Stimulated activated CD4-positive, alpha-beta T cell treated with anti-CD3 and anti-CD28 coated beads, TNF-alpha, amount 100 ng/mL, for 48 hours (primary cell): ENCODE measurements around the gene KDELR3.

ENCODE experiments used
- DNase-seq, 3 donors: peaks; one replicate each; pipeline ENCODE4 v3.0.0-alpha.2; 2020; ENCODE audit warnings: low read depth in 3 of 3

Gene KDELR3

DNA sequence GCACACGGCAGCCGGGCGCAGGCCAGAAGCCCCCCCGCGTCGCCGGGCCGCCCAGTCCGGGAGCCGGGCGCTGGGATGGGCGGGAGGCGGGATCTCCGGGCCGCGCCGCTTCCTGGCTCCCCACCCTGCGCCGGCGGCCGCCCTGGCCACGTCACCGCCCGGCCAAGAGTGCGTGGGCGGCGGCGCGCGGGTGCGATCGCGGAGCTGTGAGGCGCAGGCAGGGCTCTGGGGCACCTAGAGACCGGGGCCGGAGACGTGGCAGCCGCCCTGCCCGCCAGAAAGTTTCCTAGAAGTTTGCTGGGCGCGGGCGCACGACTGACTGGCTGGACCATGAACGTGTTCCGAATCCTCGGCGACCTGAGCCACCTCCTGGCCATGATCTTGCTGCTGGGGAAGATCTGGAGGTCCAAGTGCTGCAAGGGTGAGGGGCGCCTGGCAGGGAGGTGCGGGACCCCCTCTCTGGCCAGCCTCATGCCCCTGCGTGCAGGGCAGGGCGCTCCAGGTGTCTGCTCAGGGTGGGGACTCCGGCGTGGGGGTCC lies at the start of gene KDELR3:
KDELR3 (plus strand) TSS at position 193 of the 539 bp plus-strand sequence; CDS start at position 331, 138 bp downstream.
- DNase-seq, result peak; percentile 33 to 58 (median 41)

DNA sequence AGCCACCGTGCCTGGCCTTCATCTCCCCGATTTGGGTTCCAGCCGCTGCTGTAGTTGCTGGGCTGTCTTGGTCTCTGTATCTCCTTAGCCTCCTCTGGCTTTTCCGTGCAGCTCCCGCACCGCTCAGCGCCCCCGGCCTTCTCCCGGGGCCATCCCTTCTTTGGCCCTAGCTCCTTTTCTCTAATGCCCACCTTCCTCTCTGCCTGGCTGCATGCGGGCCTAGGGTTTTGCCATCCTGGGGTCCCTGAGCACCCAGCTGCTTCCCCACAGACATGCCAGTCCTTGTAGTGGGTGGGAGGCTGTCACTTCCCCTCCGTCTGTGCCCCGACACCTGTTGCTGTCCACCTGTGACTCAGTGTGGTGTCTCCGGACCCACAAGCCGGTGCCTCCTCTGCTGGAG lies 49.3 kb upstream of the KDELR3 start:
- DNase-seq, result no peak

DNA sequence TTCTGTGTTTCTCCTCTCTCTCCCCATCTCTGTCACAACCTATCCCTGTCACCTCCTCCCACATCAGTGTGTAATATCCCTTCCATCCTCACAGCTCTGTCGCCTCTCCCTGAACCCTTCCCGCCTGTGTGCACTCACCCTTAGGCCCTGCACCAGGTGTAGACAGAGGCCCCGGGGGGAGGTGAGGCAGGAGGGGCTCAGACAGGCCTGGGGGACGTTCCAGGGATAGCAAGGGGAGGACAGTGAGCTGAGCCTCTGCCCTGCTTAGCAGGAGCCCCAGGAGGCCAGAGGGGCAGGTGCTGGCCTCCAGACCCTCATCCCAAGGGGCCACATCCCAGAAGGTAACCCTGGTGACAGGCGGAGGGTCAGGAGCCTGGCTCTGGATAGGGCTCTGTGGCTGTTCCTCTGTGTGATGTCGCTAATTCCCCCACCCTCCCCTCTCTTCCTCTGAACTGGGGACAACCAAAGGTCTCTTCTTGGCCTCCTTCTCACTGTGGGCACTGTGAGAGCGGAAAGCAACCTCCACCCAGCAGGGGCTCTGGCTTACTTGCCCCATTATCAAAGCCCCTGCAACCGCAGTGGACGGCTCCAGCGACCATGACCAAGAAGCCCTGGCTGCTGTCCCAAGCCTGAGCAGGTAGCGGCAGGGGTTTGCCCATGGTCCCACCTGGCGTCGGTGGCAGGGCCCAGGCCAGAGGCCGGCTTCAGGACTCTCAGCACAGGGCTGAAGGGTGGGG lies 48.6 kb upstream of the KDELR3 start:
- no peak for DNase-seq

DNA sequence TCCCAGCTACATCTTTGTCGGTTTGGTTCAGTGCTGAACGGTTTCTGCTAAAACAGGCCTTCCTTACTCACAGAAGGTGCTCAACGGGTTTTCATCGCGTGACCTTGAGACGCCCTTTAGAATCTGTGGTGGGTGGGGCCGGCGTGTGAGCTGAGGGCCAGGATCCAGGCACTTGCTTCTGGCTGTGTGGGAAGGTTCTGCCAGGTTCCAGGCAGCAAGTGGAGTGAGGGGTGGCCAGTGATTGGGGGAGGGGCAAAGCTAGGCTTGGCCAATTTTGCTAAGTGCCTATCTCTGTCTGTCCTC lies 48.1 kb upstream of the KDELR3 start:
- DNase-seq, result no peak

DNA sequence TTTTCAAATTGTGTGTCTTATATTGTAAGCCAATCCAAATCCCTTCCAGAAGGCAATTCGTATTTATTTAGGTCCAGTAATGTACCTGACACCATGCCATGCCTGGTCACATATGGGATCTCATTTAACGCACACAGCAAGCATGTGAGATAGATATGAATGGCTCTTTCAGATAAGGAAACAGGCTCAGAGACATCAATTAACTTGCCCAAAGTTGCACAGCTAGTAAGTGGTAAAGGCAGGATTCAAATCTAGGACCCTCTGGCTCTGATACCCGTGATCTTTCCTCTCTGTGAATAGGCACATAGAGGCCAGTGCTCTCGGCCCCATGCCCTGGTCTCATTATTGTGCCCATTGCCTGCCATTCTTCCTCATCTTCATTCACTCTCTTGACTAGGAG lies 47.2 kb upstream of the KDELR3 start:
- DNase-seq, result no peak

DNA sequence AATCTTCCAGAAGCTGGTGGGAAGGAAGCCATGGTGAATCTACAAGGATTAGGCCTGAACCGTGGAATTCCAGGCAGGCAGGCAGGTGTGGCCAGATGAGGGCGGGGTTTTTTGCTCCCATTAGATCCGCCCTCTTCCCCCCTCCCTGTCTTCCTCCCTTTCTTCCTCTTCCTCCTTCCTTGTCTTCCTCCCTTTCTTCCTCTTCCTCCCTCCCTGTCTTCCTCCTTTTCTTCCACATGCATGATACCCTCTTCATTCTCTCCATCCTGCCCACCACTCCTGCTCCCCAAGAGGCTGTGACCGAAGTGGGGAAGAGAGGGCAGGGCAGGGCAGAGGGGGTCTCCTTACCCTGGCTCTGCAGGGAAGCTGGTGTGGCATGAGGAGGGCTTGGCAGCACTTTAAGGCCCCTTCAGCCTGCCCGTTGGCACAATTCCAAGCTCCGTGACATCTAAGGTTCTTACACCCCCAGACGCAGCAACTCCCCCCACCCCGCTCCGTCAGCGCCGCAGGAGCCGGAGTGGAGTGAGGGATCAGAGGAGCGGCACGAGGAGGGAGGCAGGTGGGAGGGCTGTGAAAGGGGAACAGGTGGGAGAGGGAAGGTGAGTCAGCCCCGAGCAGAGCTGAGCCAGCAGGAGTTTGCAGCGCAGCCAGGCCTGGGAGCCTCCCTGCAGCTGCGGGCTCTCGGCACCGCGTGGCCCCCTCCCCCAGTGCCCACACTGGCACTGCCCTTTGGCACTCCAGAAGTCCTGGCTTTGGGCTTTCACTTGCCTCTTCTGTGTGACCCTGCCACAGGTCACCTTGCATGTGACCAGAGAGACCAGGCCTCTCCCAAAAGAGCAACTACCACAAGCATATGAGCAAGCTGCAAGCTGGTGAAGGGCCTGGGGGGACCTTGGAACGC lies 45.0 kb upstream of the KDELR3 start:
- no peak for DNase-seq

DNA sequence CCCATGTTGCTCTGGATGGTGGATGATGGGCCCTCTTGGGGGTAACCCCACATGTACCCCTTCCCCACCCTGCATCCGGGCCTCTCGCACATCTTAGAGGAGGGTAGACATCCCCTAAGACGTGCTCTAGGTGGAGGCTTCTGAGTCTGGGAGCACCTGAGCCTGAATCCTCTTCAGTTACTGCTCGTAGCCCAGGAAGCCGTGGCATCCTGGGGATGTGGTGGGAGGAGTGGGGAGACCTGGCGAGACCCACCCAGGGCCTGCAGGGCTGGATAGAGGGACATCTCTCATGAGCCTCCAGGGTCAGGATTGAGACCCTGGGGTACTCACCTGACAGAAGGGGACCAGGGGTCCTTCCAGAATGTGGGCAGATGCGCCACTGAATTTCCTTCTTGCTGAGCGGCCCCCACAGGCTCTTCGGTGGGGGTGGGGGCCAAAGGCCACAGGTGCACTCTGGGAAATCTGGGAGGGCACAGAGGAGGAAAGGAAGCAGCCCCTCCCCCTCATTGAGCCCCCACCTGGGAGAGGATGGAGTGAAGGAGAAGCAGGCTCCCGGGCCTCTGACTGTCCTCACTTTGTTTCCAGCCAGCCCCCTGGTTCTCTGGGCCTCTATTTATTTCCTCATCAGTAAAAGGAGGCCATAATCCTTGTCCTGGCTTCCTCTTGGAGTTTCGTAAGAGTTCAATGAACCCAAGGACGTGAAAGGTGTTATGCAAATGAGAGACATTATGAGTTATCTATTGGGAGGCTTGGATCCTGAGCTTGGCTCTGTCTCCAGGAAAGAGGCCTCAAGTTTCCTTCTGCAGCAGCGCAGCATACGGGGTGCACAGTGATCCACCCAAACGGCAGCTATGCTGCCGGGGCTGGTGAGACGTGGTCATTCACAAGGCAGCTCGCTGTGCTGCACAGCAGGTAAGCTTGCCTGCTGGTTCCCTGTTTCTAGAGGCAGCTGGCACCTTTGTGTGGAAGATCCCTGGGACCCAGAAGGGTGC lies 44.1 kb upstream of the KDELR3 start:
- DNase-seq, result no peak

DNA sequence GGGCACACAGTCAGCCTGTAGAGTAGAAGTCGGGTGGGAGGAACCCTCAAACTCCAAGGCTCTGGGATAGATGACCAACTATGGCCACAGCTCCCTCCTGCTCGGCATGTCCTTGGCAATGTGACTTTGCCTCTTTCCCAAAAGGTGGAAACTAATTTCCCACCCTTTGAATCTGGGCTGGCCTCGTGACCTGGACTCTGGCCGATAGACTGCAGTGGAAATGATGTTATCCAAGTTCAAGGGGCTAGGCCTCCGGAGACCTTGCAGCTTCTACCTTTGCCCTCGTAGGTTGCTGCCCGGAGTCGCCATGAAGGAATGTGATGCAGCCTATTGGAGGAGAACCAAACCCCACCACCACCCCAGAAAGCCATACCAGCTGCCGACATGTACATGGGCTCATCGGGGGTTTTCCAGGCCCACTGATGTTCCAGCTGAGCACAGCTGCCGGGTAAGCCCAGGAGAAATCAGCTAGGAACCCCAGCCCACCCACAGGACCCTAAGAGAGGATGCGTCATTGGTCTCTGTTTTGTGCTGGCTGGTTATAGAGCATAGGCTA lies 43.3 kb upstream of the KDELR3 start:
- no peak for DNase-seq

DNA sequence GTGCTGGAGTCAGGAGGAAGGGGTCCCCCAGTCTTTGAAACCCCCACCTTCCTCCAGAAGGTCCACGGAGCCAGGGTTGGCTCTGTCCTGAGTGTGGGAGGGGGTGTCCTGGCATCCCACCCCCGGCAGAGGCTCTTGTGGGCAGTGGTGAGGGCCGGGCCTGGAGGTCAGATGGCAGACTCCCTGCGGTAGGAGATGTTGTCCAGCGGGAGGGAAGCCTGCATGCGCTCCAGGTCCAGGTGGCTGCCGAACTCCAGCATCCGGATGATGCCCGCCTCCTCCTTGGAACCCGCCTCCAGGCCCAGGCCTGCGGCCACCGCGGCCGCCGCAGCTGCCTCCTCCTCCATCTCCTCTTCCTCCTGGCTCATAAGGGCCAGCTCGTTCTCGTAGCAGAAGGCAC lies 41.3 kb upstream of the KDELR3 start:
- no peak for DNase-seq

DNA sequence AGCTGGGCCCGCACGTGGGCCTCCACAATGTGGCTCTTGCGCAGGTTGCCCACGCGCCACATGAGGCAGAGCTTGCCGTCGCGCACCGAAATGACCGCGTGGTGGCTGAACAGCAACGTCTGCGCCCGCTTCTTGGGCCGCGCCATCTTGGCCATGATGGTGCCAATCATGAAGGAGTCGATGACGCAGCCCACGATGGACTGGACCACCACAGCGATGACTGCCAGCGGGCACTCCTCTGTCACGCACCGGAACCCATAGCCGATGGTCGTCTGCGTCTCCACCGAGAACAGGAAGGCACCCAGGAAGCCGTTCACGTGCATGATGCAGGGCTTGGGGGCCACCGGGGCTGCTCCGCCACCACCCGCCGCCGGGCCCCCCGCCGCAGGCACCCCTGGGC lies 40.4 kb upstream of the KDELR3 start:
- DNase-seq, result no peak

DNA sequence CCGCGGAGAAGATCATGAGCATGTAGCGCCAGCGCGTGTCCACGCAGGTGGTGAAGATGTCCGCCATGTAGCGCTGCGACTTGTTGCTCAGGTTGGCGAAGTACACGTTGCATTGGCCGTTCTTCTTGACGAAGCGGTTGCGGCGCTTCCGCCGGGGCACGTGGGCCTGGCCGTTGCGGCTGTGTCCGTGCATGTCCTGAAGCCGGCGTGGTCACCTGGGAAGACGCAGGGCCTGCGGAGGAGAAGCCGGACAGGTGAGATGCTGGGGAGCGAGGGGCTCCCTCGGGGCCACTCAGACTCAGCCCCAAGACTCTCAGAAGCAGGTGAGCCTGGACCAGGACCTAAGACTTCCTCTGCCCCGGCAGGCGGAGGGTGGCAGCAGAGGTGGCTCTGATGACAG lies 40.0 kb upstream of the KDELR3 start:
- DNase-seq, result no peak

DNA sequence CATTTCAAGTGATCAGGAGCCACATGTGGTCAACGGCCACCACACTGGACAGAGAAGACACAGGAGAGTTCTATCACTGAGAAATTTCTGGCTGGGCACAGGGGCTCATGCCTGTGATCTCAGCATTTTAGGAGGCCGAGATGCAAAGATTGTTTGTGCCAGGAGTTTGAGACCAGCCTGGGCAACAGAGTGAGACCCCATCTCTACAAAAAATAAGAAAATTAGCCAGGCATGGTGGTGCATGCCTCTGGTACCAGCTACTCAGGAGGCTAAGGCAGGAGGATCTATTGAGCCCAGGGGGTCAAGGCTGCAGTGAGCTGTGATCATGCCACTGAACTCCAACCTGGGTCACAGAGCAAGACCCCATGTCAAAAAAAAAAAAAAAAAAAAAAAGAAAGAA lies 39.2 kb upstream of the KDELR3 start:
- DNase-seq, result no peak

DNA sequence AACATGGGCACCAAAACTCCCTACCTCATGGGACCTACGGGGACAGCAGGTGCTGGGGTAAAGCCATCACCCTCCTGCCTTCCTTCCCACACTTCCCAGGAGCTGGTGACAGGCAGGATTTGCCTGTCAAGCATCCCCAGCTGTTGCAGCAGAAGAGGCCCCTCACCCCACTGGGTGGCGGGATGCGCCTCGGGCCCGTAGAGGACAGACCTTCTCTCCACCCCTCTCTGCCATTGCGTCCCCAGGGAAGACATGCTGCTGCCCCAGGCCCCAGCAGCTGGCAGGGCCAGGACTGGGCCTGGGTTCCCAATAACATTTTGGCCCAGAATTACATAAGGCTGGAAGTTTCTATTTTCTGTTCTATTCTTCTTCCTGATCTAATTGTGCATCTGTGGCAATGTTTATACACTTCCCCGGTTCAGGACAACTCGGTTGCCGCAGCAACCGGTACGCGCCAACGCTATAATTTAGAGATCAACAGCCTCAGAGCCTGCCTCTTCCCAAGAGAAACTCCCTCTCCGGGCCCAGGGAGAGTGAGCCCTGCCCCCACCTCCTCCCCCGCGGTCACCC lies 38.3 kb upstream of the KDELR3 start:
- DNase-seq, result no peak

DNA sequence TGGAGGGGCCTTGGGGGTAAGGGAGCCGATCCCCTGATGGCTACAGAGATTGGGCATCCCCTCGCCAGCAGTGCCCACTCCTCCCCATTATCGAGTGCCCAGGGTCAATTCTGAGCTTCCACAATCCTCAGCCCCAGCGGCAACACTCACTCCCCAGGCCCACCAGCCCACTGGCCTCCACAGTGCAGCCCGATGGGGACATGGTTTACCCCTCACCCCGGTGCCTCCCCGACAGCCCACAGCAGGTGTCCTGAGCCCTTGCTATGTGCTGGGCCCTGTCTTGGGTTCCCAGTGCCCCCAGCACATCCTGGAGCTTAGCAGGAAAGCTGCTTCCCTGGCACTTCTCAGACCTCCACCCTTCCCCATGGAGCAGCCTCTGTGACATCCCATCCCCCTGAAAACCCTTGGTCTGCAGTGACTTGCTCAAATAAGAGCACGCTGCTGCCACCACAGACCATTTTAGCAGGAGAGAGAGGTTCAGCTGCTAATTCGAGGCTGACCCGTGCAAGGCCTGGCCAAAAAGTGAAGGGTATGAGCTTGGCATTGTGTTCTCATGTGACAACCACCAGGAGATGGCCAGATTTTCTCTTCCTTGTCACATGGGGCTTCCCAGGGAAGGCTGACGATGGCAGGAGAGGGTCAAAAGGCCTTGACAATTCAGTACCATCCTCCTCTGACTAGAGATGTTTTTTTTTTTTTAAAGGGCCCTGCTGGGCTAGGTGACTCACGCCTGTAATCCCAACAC lies 36.5 kb upstream of the KDELR3 start:
- DNase-seq, result no peak

DNA sequence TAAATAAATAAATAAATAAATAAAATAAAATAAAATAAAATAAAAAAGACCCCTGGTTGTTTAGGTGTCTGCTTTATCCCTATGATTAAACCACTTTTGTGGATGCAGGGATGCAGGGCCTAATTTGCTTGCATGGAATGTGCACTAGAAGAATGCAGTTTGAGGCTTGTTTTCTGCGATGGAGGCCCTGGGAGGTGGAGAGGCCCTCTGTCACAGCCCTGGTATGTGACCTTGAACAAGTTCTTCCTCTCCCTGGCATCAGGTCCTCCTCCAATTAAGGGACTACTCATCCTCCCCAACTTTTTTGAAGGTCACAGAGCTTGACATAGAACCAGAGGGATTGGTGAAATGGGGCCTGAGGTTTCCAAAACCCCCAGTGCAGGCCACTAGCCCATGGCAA lies 35.6 kb upstream of the KDELR3 start:
- DNase-seq, result no peak

DNA sequence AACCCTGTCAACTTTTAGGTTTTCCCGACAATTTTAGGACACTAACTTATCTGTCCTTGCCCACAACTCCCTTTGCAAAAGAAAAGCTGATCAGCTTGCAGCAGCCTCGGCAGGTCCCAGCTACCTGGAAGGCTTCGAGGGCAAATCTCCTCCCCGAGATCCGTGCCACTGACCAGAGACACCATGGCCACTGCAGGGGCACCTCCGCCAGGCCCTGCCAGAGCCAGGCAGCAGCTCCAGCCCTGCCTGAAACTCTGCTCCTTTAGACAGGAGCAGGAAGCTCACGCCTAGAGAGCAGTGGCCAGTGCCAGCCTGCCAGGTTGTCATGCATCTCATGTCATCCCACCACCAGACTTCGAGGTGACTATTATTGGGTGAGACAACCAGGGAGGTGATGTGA lies 34.0 kb upstream of the KDELR3 start:
- no peak for DNase-seq

DNA sequence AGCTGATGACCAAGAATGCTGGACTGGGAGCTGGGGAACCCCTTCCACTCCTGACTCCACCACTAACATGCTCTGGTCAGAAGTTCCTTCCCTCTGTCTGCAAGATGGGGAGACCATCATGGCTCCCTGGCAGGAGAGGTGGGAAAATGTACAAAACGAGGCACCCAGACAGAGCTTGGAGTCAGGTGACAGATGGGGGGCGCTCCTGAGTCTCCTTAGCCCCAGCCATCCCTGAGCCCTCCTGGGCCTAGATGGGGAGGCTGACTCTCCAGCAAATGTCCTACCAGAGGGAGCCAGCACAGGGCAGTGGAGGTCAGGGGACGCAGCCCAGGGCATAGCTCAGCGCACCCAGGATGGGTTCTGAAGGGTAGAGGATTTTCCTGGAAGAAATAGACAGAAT lies 32.9 kb upstream of the KDELR3 start:
- DNase-seq, result no peak

DNA sequence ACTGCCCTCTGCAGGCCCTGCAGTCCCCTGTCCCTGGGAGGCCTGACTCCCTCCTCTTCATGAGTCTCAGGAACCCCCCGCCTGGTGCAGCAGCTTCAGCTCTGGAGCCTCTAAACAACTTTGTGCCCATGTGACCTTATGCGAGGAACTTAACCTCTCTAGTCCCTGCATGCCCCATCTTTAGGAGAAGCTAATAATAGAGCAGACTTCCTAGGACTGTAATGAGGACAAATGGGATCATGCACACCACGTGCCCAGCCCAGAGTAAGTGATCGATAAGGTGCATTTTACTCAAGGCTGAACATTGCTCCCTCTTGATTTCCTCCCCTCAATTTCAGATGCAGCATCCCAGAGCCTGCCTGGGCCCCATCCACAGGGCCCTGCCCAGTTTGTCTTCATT lies 31.9 kb upstream of the KDELR3 start:
- no peak for DNase-seq

DNA sequence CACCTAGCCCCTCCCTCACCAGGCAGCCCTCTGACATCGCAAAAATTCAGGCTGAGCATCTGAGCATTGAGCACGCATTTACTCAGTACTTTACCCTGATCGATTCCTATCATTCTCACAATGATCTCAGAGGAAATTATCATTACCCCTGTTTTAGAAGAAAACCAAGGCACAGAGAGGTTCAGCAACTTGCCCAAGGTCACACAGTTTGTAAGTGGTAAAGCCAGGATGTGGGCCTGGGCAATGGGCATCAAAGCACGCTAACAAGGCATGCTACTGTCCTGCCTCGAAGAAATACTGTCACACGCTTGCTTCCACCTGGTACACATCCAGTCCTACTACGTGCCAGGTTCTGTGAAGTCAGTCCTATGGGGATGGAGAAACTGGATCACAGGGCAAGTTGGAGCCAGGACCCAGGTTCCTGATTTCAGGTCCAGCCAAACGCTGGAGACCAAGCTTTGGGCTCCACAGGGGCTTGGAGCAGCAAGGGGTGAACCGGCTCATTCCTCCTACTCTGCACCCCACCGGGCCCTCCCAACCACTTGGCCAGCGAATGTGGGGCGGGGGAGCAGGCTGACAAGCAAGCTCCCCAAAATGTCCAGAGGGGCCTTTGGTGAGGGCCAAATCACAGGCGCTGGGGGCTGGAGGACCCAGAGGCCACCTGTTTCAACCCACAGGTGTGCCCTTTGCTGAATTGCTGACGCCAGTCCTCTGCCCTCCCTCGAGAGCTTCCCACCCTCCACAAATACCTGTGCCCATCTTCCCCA lies 31.1 kb upstream of the KDELR3 start:
- DNase-seq, result no peak

DNA sequence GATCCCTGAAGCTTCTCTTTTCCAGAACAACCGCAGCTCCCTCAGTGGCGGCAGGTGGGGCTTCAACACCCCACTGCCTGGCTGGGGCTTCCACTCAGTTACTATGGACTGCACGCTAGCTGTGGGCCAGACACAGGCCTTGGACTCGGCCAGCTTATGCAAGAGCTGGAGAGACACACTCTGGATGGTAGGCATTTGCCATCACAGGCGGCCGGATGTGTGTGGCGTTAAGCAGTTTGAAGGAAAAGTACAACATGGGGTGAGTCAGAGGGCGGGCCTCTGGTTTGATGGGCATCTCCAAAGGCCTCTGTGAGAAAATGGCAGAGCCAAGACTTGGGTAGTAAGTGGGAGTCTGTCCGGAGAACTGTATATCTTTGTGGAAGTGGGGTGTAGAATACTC lies 30.5 kb upstream of the KDELR3 start:
- no peak for DNase-seq
